ENCODE results near the gene ENTR1.

DNA sequence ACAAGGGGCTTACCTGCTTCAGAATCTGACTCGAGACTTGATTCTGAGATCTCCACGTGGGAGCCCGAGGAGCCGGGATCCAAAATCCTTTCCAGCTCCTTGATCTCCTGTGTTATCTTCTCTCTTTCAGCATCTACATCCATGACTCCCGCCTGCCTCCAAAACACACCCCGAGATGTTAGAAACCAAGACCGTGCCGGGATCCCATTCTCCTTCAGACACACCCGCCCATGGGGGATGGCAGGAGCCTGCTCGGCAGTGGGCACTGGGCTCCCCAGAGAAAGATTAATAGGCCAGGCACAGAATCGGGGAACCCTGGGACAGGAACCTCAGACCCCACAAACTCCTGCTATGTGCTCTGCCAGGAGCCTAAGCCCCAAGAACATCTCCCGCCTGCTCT is 12.1 kb downstream of the ENTR1 start:
- TF ChIP-seq MXI1 (IDR thresholded peaks at IDR 0.05; ENCODE audit: low read depth, low read length) = no peak
- no peak for TF ChIP-seq POLR2A (IDR thresholded peaks at IDR 0.05; ENCODE audit: low read depth, low read length)
- no peak for TF ChIP-seq EZH2 (IDR thresholded peaks at IDR 0.05; ENCODE audit: borderline replicate concordance, control insufficient read depth, low read depth, low read length)
- TF ChIP-seq, protein P1, sequence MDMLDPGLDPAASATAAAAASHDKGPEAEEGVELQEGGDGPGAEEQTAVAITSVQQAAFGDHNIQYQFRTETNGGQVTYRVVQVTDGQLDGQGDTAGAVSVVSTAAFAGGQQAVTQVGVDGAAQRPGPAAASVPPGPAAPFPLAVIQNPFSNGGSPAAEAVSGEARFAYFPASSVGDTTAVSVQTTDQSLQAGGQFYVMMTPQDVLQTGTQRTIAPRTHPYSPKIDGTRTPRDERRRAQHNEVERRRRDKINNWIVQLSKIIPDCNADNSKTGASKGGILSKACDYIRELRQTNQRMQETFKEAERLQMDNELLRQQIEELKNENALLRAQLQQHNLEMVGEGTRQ (IDR thresholded peaks at IDR 0.05; ENCODE audit: borderline replicate concordance, low read depth, low read length) = no peak
- TF ChIP-seq, protein P2, sequence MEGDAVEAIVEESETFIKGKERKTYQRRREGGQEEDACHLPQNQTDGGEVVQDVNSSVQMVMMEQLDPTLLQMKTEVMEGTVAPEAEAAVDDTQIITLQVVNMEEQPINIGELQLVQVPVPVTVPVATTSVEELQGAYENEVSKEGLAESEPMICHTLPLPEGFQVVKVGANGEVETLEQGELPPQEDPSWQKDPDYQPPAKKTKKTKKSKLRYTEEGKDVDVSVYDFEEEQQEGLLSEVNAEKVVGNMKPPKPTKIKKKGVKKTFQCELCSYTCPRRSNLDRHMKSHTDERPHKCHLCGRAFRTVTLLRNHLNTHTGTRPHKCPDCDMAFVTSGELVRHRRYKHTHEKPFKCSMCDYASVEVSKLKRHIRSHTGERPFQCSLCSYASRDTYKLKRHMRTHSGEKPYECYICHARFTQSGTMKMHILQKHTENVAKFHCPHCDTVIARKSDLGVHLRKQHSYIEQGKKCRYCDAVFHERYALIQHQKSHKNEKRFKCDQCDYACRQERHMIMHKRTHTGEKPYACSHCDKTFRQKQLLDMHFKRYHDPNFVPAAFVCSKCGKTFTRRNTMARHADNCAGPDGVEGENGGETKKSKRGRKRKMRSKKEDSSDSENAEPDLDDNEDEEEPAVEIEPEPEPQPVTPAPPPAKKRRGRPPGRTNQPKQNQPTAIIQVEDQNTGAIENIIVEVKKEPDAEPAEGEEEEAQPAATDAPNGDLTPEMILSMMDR (IDR thresholded peaks at IDR 0.05 in 2 of 3, conservative IDR thresholded peaks at IDR 0.05 in 1 of 3; ENCODE audit: control insufficient read depth in 2 of 3, extremely low read depth in 1 of 3, insufficient read depth in 1 of 3, low read depth in 3 of 3, low read length in 3 of 3) = no peak
- TF ChIP-seq, protein P3, sequence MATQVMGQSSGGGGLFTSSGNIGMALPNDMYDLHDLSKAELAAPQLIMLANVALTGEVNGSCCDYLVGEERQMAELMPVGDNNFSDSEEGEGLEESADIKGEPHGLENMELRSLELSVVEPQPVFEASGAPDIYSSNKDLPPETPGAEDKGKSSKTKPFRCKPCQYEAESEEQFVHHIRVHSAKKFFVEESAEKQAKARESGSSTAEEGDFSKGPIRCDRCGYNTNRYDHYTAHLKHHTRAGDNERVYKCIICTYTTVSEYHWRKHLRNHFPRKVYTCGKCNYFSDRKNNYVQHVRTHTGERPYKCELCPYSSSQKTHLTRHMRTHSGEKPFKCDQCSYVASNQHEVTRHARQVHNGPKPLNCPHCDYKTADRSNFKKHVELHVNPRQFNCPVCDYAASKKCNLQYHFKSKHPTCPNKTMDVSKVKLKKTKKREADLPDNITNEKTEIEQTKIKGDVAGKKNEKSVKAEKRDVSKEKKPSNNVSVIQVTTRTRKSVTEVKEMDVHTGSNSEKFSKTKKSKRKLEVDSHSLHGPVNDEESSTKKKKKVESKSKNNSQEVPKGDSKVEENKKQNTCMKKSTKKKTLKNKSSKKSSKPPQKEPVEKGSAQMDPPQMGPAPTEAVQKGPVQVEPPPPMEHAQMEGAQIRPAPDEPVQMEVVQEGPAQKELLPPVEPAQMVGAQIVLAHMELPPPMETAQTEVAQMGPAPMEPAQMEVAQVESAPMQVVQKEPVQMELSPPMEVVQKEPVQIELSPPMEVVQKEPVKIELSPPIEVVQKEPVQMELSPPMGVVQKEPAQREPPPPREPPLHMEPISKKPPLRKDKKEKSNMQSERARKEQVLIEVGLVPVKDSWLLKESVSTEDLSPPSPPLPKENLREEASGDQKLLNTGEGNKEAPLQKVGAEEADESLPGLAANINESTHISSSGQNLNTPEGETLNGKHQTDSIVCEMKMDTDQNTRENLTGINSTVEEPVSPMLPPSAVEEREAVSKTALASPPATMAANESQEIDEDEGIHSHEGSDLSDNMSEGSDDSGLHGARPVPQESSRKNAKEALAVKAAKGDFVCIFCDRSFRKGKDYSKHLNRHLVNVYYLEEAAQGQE (IDR thresholded peaks at IDR 0.05; ENCODE audit: low read depth, low read length) = no peak
- no peak for TF ChIP-seq SP1 (IDR thresholded peaks at IDR 0.05; ENCODE audit: low read depth, low read length)

Data from GM12878 (cell line).